ENCODE results near the gene SARM1.

SARM1 gene

GRCh38 chr17:28388106-28388505, 16.6 kb downstream of the SARM1 start:
- no peak for ATAC-seq

GRCh38 chr17:28390141-28390540, 18.6 kb downstream of the SARM1 start:
- no peak for ATAC-seq
- TF ChIP-seq ISL1 (CRISPR knock-in tag; IDR thresholded peaks at IDR 0.05) (no peak), CREB5 (CRISPR knock-in tag; IDR thresholded peaks at IDR 0.05; ENCODE audit: low read depth) (no peak), TCF4 (CRISPR knock-in tag; IDR thresholded peaks at IDR 0.05; ENCODE audit: borderline replicate concordance) (no peak), ZFP3 (CRISPR knock-in tag; IDR thresholded peaks at IDR 0.05) (no peak), ZFP30 (CRISPR knock-in tag; IDR thresholded peaks at IDR 0.05) (no peak), ZC3H10 (CRISPR knock-in tag; IDR thresholded peaks at IDR 0.05) (no peak), POU6F1 (CRISPR knock-in tag; IDR thresholded peaks at IDR 0.05; ENCODE audit: borderline replicate concordance, low read depth) (no peak), BACH2 (CRISPR knock-in tag; IDR thresholded peaks at IDR 0.05; ENCODE audit: borderline replicate concordance) (no peak), RARB (CRISPR knock-in tag; IDR thresholded peaks at IDR 0.05) (no peak), ARNTL (CRISPR knock-in tag; IDR thresholded peaks at IDR 0.05; ENCODE audit: borderline replicate concordance, low read depth) (no peak), ZNF8 (CRISPR knock-in tag; IDR thresholded peaks at IDR 0.05) (no peak), SNAI2 (CRISPR knock-in tag; IDR thresholded peaks at IDR 0.05) (no peak), CSRNP3 (CRISPR knock-in tag; IDR thresholded peaks at IDR 0.05) (no peak)

More at GRCh38 chr17:28388106-28388505, 16.6 kb downstream of the SARM1 start:
- TF ChIP-seq ZFP3 (CRISPR knock-in tag; IDR thresholded peaks at IDR 0.05) (no peak), TCF4 (CRISPR knock-in tag; IDR thresholded peaks at IDR 0.05; ENCODE audit: borderline replicate concordance) (no peak), ZC3H10 (CRISPR knock-in tag; IDR thresholded peaks at IDR 0.05) (no peak), BACH2 (CRISPR knock-in tag; IDR thresholded peaks at IDR 0.05; ENCODE audit: borderline replicate concordance) (no peak), ESRRG (CRISPR knock-in tag; IDR thresholded peaks at IDR 0.05) (no peak), CSDC2 (CRISPR knock-in tag; IDR thresholded peaks at IDR 0.05) (no peak), ISL1 (CRISPR knock-in tag; IDR thresholded peaks at IDR 0.05) (no peak), ZNF8 (CRISPR knock-in tag; IDR thresholded peaks at IDR 0.05) (no peak), PATZ1 (CRISPR knock-in tag; IDR thresholded peaks at IDR 0.05; ENCODE audit: borderline replicate concordance) (no peak), SNAI2 (CRISPR knock-in tag; IDR thresholded peaks at IDR 0.05) (no peak)

GRCh38 chr17:28390563-28390962, 19.1 kb downstream of the SARM1 start:
- ATAC-seq = no peak
- TF ChIP-seq GLIS3 (CRISPR knock-in tag; IDR thresholded peaks at IDR 0.05) (no peak), TSHZ2 (CRISPR knock-in tag; IDR thresholded peaks at IDR 0.05) (no peak), ZC3H10 (CRISPR knock-in tag; IDR thresholded peaks at IDR 0.05) (no peak), PATZ1 (CRISPR knock-in tag; IDR thresholded peaks at IDR 0.05; ENCODE audit: borderline replicate concordance) (no peak), ARNTL (CRISPR knock-in tag; IDR thresholded peaks at IDR 0.05; ENCODE audit: borderline replicate concordance, low read depth) (no peak), CREB5 (CRISPR knock-in tag; IDR thresholded peaks at IDR 0.05; ENCODE audit: low read depth) (no peak), PPARA (CRISPR knock-in tag; IDR thresholded peaks at IDR 0.05; ENCODE audit: borderline replicate concordance) (no peak), SNAI2 (CRISPR knock-in tag; IDR thresholded peaks at IDR 0.05) (no peak), ZFP3 (CRISPR knock-in tag; IDR thresholded peaks at IDR 0.05) (no peak), RARB (CRISPR knock-in tag; IDR thresholded peaks at IDR 0.05) (no peak), BACH2 (CRISPR knock-in tag; IDR thresholded peaks at IDR 0.05; ENCODE audit: borderline replicate concordance) (no peak), POU6F1 (CRISPR knock-in tag; IDR thresholded peaks at IDR 0.05; ENCODE audit: borderline replicate concordance, low read depth) (no peak), CSDC2 (CRISPR knock-in tag; IDR thresholded peaks at IDR 0.05) (no peak), ZNF70 (CRISPR knock-in tag; IDR thresholded peaks at IDR 0.05) (no peak), ZNF565 (CRISPR knock-in tag; conservative IDR thresholded peaks at IDR 0.05; ENCODE audit: low read depth) (no peak)

All from SK-N-SH treated with all-trans-retinoic acid at 6 μM for 48 hours (cell line).